SJSA1 (cell line): Measurements from ENCODE around the gene AMDHD2. TPM values are rescaled to one million over a fixed set of nuclear protein-coding genes. Genes with fewer than 3 reads are reported as not detected.
"Not testable (repeated sequence)": the region's sequence is repeated elsewhere in the genome, so short reads cannot be mapped to it uniquely, and the experiment has no call there.

ENCODE experiments used
- DNase-seq, 2 experiments: peaks; one replicate each; pipeline ENCODE4 v3.0.0-alpha.2; 2015 to 2020; ENCODE audit warnings: low spot score in 2 of 2, low read depth in 1 of 2
- H3K27ac ChIP-seq: fragments of 250-450 bp; sonication (Bioruptor Pico); 2 replicates; pipeline ENCODE4 v1.5.1; 2020; ENCODE audit warnings: mild to moderate bottlenecking, moderate library complexity
- H3K27me3 ChIP-seq: fragments of 250-450 bp; sonication (Bioruptor Pico); replicated peaks from 2 replicates; pipeline ENCODE4 v1.5.1; 2020; ENCODE audit warnings: mild to moderate bottlenecking, moderate library complexity
- H3K36me3 ChIP-seq: fragments of 250-450 bp; sonication (Bioruptor Pico); 2 replicates; pipeline ENCODE4 v1.5.1; 2020; ENCODE audit warnings: mild to moderate bottlenecking
- H3K4me1 ChIP-seq: fragments of 250-450 bp; sonication (Bioruptor Pico); replicated peaks from 2 replicates; pipeline ENCODE4 v1.6.1; 2021; ENCODE audit warnings: mild to moderate bottlenecking
- H3K4me3 ChIP-seq: fragments of 250-450 bp; sonication (Bioruptor Pico); 2 replicates; pipeline ENCODE4 v1.5.1; 2020; ENCODE audit warnings: mild to moderate bottlenecking
- H3K9me3 ChIP-seq: fragments of 250-450 bp; sonication (Bioruptor Pico); replicated peaks from 2 replicates; pipeline ENCODE4 v1.5.1; 2020; ENCODE audit warnings: mild to moderate bottlenecking
- total RNA-seq: library from RNA; depleted of rRNA; stranded (reverse); fragments of >200 nt; shearing (Covaris generic); gene quantifications from 2 replicates; pipeline ENCODE4 v1.2.3, GENCODE V29; 2014

The AMDHD2 gene
- total RNA-seq, 1 experiment from 2014 or later = 12.6 TPM

- DNase-seq, H3K9me3 ChIP-seq, H3K27ac ChIP-seq, H3K27me3 ChIP-seq, H3K36me3 ChIP-seq, H3K4me3 ChIP-seq, H3K4me1 ChIP-seq: not testable (repeated sequence)
Observed at GRCh38 chr16:2554709-2555425, 34.7 kb downstream of the AMDHD2 start.

GRCh38 chr16:2557150-2557549 is 37.0 kb downstream of the AMDHD2 start:
- not testable (repeated sequence) for H3K36me3 ChIP-seq, H3K4me3 ChIP-seq, H3K9me3 ChIP-seq, H3K4me1 ChIP-seq, DNase-seq, H3K27ac ChIP-seq, H3K27me3 ChIP-seq

GRCh38 chr16:2560131-2560797 is 40.1 kb downstream of the AMDHD2 start:
- not testable (repeated sequence) for H3K27ac ChIP-seq, H3K9me3 ChIP-seq, H3K36me3 ChIP-seq, H3K4me3 ChIP-seq, DNase-seq, H3K4me1 ChIP-seq, H3K27me3 ChIP-seq

GRCh38 chr16:2560798-2561133 is 40.6 kb downstream of the AMDHD2 start:
- H3K27ac ChIP-seq, H3K36me3 ChIP-seq, H3K9me3 ChIP-seq, H3K4me1 ChIP-seq, H3K4me3 ChIP-seq, H3K27me3 ChIP-seq: not testable (repeated sequence)
- DNase-seq = peak in 1 of 2 experiments; percentile 75

GRCh38 chr16:2567506-2567905 is 47.3 kb downstream of the AMDHD2 start:
- not testable (repeated sequence) for H3K27ac ChIP-seq, DNase-seq, H3K27me3 ChIP-seq, H3K9me3 ChIP-seq, H3K4me1 ChIP-seq, H3K4me3 ChIP-seq, H3K36me3 ChIP-seq

- H3K4me3 ChIP-seq, H3K4me1 ChIP-seq, H3K36me3 ChIP-seq, H3K27ac ChIP-seq, H3K27me3 ChIP-seq, H3K9me3 ChIP-seq, DNase-seq: not testable (repeated sequence)
Observed at GRCh38 chr16:2568573-2568972, 48.4 kb downstream of the AMDHD2 start.

GRCh38 chr16:2572704-2573103 is 52.5 kb downstream of the AMDHD2 start:
- H3K4me3 ChIP-seq, H3K36me3 ChIP-seq, H3K4me1 ChIP-seq, H3K27ac ChIP-seq, DNase-seq, H3K27me3 ChIP-seq, H3K9me3 ChIP-seq: not testable (repeated sequence)

- H3K4me3 ChIP-seq, H3K4me1 ChIP-seq, DNase-seq, H3K36me3 ChIP-seq, H3K9me3 ChIP-seq, H3K27ac ChIP-seq, H3K27me3 ChIP-seq: not testable (repeated sequence)
Observed at GRCh38 chr16:2575839-2576238, 55.7 kb downstream of the AMDHD2 start.

GRCh38 chr16:2577044-2577443 is 56.9 kb downstream of the AMDHD2 start:
- H3K4me1 ChIP-seq, H3K9me3 ChIP-seq, H3K27me3 ChIP-seq, H3K4me3 ChIP-seq, DNase-seq, H3K36me3 ChIP-seq, H3K27ac ChIP-seq: not testable (repeated sequence)

- H3K36me3 ChIP-seq, H3K9me3 ChIP-seq, H3K27me3 ChIP-seq, H3K27ac ChIP-seq, H3K4me1 ChIP-seq, H3K4me3 ChIP-seq, DNase-seq: not testable (repeated sequence)
Observed at GRCh38 chr16:2578905-2579304, 58.7 kb downstream of the AMDHD2 start.

GRCh38 chr16:2580143-2580542 is 60.0 kb downstream of the AMDHD2 start:
- not testable (repeated sequence) for H3K9me3 ChIP-seq, H3K27ac ChIP-seq, H3K4me1 ChIP-seq, H3K36me3 ChIP-seq, H3K4me3 ChIP-seq, H3K27me3 ChIP-seq
- peak in 1 of 2 experiments; percentile 20 for DNase-seq

GRCh38 chr16:2580818-2581217 is 60.6 kb downstream of the AMDHD2 start:
- not testable (repeated sequence) for H3K4me3 ChIP-seq, DNase-seq
- peaks cover 12% of the 10 kb centered on the region for H3K4me1 ChIP-seq

More at GRCh38 chr16:2580818-2581217, 60.6 kb downstream of the AMDHD2 start:
- peaks cover 13% of the 10 kb centered on the region for H3K36me3 ChIP-seq
- H3K27ac ChIP-seq, H3K27me3 ChIP-seq, H3K9me3 ChIP-seq: not testable (repeated sequence)
